GM18868 (cell line): ENCODE measurements around the gene PRPS1L1.

Experiments used
- ATAC-seq: cut with Tn5 transposase; IDR thresholded peaks from one replicate; pipeline ENCODE4 v1.9.1; 2021; ENCODE audit warnings: mild to moderate bottlenecking, moderate library complexity; ENCODE audit not compliant: unreplicated experiment

Gene PRPS1L1

GRCh38 chr7:18016547-18017444 is 10.8 kb downstream of the PRPS1L1 start:
- no peak for ATAC-seq

DNA sequence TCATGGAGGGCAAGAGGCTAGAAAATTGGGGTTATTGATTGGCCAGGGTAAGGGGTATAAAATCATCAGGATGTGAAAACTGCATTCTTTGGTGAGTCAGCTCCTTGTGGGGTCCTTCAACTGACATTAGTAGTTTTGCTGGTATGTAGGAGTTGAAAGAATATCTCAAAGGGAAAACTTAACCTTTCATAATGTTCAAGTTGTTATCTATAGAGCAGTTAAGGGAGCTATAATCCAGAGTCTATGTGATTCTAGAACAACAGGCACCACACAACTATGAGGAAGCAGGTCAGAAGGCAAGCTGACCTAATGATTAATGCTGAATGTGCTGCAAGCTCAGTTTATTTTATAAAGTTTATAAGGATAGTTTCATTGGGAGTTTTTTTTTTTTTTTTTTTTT is 13.7 kb downstream of the PRPS1L1 start:
- ATAC-seq = no peak

DNA sequence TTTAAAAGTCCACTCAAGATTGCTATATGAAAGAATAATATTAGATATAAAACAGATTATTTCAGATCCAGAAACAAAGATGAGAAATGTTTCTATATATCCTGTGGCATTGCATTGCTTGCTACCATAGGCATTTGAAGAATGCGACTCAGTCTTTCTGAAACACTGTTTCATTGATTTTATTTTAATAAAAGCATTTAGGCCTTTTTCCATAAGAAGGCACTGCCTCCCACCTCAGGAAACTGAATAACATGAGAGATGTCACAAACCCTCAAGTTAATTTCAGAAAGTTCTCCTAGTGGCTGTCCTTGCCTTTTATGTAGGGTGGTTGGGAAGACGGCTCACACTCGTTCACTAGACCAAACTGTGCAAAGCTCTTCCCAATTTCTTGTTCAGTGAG is 23.3 kb downstream of the PRPS1L1 start:
- no peak for ATAC-seq

- no peak for ATAC-seq
Measured at GRCh38 chr7:18003286-18003994, 24.2 kb downstream of the PRPS1L1 start.

GRCh38 chr7:17998692-17999091 is 29.0 kb downstream of the PRPS1L1 start:
- no peak for ATAC-seq

DNA sequence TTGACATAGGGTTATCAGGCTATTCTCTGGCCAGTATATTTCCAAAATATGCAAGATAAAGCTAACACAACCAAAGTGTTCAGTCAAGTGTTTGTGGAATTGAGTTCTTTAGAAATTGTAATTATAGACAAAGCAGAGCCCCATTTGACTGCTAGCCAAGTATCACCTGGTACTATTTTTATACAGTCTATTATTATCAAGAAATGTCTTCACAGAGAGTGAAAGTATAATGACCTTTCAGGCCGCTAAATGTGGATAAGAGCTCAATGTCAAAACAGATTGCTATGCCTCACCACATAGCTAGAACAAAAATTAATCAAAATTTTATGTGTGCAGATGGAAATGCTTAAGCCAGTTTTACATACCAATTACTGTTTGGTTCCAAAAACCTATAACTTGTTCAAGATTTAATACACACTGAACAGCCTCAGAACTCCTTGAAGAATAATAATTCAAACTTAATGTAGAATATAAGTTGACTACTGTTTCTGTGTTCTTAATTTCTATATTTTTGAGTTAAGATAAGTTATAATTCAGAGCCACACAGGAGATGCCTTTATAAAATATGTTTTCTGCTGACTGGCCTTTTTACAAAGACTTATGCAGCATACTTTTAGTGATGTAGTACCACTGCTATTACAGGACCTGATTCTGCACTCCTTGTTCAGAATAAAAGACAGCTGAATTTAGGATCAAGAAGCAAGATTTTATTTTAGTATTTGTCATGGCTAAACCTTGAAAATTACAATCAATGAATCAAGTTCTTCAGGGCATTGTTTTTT is 31.0 kb downstream of the PRPS1L1 start:
- no peak for ATAC-seq

- no peak for ATAC-seq
Measured at GRCh38 chr7:17996040-17996439, 31.6 kb downstream of the PRPS1L1 start.

DNA sequence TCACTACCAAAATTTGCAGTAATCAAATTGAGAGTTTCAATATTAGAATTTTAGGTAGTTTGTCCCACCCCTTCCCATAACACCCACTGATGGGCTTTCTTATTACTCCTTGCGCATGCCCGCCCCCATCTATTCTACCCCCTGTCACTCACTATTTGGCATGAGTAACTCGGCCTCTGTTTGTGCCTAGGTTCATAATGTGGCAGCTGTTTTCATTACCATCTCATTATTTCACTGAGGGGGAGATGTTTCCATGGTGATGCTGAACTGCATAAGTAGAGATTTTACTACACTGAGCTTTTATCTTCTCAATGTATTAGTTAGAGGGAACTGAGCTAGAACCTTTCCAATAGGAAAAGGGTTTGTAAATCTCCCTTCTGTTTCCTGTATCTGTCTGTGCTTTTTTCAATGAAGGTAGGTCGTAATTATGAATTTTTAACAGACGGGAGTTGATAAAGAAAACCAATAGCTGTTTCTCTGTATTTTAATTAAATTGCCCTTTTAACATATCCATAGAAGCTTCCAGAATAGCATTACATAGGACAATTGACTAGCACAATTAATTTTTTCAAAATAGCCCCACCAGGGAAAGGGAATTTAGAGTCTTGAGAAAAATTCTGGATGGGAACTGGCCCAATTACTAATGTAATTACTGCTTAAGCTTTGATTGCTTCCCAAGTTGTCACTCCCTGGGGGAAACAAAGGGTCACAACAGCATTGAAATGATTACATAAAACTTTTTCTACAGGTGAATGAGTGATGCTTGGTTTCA is 33.4 kb downstream of the PRPS1L1 start:
- no peak for ATAC-seq

DNA sequence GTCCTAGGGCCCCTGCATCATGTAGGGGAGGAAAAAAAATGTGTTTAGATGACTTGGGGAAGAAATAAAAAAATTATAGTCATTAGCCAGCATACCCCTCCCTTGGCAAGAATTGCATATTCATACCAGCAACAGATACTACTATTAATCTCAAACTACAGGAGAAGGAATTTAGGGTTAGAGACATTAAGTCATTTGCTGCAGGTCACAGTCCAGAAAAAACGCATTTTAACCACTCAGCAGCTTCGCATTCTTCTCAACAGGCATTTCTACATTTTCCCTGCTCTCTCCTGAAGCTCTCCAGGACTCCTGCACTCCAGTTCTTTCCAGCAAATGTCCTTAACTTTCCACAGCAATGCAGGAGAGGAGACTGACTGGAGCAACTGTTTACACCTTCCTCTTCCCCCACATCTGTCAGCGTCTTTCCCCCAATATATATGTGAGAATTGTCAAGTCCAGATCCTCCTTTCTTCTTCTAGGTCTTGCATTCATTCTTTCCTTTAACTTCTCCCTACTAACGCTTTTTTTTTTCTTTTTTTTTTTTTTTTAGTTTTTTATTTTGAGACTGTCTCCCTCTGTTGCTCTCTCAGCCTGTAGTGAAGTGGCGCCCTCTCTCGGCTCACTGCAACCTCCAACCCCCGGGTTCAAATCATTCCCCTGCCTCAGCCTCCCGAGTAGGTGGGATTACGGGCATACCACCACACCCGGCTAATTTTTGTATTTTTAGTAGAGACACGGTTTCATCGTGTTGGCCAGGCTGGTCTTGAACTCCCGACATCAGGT is 35.6 kb downstream of the PRPS1L1 start:
- ATAC-seq = peak; percentile 53

DNA sequence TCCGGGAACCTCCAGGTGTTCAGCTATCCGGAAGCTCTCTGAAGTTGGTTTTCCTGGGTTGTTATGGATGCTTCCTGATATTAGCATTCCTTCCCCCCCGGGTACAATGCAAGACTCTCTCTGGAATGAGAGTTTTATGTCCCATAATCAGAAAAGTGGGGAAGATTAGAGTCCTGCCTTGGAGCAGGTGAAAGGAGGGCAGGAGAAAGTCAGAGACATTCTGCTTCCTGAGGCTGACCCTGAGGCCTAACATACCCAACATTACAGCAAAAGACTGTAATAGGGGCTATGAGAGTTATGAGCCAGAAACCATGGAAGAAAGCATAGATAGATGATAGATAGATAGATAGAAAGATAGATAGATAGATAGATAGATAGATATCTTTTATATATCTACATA is 36.9 kb downstream of the PRPS1L1 start:
- ATAC-seq = no peak

DNA sequence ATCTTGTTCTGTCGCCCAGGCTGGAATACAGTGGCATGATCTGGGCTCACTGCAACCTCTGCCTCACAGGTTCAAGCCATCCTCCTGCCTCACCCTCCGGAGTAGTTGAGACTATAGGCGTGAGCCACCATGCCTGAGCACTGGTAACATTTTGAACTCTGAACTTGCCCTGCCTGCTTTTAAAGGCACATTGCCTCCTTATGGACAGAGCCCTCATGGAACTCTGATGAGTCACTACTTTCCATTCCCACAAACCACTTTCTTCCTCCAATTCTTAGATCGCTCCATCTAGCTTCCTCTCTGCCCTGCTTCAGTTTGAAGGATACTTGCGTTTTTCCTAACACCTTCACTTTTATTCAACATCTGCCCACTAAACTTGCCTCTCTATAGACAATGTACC is 38.1 kb downstream of the PRPS1L1 start:
- ATAC-seq = no peak

- no peak for ATAC-seq
Measured at GRCh38 chr7:17988858-17989257, 38.8 kb downstream of the PRPS1L1 start.

DNA sequence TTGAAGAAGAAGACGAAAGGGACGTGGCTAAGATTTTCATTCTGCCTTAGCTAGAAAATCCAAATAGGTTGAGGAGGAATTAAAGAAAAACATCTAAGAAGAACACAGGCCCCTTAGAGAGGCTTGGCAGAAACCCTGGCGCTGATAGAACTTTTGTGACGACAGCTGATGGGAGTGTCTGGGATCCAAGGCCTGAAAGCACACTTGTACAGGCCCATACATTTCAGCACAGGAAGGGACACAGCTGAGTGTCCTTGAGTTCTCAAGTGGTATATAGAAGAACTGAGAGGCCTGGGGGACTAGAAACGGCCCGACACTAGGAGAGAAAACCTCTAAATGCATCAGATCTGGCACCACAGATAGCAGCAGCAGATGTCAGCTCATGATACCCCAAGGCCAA is 39.5 kb downstream of the PRPS1L1 start:
- no peak for ATAC-seq

DNA sequence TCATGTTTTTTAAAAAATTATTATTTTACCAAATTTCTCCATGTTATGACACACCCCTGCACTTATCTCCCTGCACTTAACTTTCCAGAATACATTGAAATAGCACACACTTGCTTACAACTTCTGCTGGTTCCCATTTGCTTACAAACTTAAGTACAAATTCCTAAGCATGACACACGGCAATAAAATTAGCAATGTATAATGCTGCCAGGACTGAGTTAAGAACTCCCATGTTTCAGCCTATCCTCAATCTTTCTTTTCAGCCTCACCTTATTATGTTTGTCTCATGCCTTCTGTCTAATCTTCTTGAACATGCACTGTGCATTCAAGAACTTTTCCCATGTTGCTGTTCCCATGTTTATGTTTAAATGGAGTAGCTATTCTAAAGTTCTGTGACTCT is 40.8 kb downstream of the PRPS1L1 start:
- no peak for ATAC-seq

DNA sequence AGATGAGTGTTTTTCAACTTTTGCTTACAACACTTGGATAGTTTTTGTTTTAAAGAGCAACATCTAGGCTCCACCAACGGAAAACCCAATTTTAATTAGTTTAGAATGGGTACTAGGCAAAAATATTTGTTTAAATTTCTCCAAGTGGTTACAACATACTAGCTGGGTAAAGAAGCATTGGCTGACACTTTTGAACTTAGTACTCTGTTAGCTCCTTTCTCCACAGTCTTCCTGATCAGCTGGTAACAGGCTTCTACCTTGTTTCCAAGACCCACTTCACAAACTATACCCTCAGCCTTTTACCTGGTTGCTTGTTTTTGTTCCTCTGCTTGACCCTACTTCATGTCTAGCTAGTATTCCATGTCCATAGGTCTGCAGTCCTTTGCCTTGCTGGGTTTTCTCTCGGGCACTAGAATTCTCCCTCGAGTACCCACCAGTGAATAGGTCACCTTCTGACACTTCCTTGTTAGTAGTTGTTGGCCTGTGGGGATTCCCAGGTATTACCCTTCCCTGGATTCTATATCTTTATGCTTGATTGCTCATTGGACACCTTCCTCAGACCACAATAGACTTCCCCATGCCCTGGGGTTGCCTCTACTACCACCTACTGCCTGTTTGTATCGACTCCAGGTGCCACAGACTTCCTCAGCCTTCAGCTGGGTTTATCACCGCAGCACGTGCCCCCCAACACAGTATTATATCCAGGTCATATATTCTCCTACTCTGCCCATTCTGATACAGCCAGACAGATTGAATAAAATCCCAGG is 42.0 kb downstream of the PRPS1L1 start:
- no peak for ATAC-seq

GRCh38 chr7:17984288-17984687 is 43.4 kb downstream of the PRPS1L1 start:
- ATAC-seq = no peak

DNA sequence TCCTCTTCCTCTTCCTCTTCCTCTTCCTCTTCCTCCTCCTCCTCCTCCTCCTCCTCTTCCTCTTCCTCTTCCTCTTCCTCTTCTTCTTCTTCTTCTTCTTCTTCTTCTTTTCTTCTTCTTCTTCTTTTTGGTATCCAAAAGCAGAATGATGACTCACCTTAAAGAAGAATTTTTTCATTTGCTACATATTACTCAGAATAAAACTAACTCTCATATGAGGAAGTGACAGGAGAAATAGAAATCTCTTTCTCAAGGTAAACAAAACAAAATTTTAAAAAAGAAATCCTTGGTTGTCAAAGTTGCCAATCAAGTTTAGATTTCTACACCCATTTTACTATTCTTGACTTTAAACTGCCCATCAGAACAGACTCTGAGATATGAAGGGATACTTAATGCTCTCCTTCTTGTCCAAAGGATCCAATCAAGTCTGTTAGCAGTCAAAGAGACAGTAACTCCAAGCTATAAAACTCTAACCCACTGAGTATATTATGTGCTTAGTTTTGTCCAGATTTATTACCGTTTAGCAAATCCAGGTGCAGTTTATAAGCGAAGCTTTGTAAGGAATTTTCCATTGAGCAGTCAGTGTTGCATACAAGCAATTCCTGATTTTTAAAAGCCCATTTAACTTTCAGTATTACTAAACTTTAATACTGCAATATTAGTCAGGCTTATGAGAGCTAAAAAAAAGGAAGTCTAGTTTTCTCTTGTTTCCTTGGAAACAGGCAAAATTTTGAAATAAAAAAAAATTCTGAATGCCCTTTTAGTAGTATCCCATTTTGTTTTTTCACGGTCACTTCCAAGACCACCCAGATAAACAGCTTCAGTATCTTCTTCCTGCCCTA is 44.2 kb downstream of the PRPS1L1 start:
- no peak for ATAC-seq

DNA sequence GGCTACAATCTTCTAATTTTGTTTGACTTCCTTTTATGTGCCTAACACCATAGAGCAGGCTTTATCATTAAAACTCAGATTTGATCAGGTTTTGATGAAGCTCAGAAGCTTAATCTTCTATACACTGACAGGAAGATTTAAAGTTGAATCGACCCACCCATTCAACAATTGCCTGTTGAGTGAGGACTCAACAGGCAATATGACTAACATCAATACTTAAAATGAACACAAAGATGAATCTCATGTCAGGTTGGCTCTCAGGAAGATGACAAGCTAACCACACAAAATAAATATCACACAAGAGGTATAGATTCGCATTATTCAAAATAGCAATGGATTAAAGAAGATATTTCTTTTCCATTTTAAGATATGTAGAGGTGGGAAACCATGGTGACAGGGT is 50.7 kb downstream of the PRPS1L1 start:
- no peak for ATAC-seq
